GM18907 (cell line): Measurements from ENCODE around the gene BMPR1B.

Experiments
- ATAC-seq: cut with Tn5 transposase; IDR thresholded peaks from one replicate; pipeline ENCODE4 v1.9.1; 2021; ENCODE audit warnings: mild to moderate bottlenecking, moderate library complexity; ENCODE audit not compliant: unreplicated experiment

BMPR1B gene

DNA sequence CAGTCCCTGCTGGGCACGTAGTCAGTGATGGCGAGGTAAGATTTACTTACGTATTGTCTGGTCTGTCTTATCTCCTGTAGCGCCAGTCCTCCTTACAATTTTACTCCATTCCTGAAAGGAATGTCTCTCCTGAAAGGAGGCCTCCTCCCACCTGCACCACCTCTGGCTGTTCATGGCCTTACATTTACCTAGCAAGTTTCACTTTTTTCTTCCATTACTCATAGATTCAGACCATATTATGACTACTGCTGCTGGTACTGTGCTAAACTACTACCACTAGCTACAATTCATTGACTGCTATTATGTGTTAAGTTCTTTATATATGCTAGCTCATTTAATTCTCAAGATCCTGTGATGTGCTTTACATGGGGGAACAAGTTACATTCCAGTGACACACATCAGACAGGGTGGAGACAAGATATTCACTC lies 189.9 kb downstream of the BMPR1B start:
- ATAC-seq = no peak

DNA sequence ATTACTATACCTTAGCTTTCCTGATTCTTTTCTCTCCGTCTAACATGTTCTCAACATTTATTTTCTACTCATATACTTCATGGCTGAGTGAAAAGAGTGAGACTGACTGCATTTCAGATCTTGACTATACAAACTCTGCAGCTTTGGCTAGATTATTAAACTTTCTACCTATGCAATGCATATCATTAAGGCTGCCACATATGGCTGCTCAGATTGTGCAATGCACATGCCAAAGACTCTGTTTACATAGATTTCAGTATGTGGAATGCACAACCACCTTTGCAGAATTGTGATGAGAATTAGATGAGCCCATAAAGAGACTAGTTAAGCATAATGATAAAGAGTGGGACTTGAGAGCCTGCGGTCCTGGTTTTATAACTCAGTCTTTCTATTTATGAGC lies 196.5 kb downstream of the BMPR1B start:
- no peak for ATAC-seq

DNA sequence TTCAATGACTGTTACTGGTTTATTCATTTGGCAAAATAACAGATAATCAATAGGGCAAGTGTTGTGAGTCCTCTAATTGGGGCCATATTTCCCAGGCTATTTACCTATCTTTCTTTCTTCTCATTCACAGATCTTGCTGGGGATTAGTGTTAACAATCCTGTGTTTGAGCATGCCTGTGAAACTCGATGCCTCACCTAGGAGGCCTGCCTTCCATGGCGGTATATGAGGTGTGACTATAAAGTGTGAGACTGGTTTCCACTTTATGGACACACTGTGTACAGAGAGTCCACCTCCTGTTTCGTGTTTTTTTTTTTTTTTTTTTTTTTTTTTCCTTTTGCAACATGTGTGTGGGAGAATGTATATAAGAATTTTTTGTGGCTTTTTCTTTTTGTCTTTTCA lies 199.3 kb downstream of the BMPR1B start:
- ATAC-seq = no peak

DNA sequence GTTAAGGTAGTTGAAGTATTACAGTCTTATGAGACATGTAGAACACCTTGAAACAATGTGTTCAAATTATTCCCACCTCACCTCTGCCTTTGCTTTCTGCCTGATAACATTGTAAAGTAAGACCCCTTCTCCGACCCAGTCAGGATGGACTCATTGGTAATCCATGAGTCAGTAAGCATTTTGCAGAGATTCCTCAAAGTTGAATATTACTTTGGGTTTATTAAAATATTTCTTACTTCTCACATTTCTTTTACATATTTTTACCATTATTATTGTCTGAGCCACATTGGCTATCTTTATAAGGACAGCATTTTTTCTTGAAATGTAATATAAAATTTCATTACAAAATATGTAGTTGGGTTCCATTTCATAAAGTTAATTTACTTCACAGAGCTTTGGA lies 201.6 kb downstream of the BMPR1B start:
- ATAC-seq = no peak

DNA sequence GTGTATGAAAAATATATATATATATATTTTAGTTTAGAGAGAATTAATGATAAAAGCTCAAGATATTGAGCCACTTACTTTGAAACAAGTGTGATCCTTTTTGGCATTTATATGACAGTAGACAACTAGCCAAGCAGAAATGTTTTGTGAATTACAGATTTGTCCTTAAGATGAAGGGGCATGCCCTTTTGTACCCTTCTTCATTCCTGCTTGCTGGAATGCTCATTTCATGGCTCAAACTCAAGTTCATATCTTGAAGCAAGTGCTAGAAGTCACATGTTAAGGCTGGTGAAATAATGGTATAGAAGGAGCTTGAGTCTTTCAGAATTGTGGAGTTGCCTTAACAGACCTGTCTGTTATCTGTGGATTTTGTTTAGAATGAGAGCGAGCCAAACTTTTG lies 203.0 kb downstream of the BMPR1B start:
- no peak for ATAC-seq

GRCh38 chr4:94961420-94961819 lies 203.7 kb downstream of the BMPR1B start:
- no peak for ATAC-seq

DNA sequence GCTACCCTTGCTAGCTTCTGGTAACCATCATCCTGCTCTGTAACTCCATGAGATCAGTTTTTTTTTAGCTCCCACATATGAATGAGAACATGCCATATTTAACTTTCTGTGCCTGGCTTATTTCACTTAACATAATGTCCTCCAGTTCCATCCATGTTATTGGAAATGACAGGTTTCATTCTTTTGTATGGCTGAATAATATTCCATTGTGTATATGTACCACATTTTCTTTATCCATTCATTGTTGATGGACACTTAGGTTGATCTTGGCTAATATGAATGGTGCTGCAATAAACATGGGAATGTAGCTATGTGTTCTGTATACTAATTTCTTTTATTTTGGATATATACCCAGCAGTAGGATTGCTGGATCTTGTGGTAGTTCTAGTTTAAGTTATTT lies 204.7 kb downstream of the BMPR1B start:
- no peak for ATAC-seq

GRCh38 chr4:94965852-94966251 lies 208.1 kb downstream of the BMPR1B start:
- no peak for ATAC-seq

DNA sequence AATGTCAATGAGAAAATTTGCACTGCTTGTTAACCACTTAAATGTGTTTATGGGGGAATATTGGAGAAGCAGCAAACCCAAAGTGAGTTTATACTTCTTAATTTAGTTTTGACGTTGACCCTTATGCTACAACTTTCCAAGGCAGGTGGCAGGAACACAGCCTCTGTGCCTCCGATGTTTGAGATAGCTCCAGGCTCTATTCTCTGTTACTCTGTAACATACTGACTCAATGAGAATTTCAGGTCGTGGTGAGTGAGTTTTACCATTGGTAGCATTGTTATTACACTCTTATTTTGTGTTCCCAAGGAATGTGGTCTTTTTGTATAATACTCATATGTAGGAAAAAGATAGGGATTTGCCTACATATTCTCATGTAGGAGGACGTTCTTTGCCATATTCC lies 210.7 kb downstream of the BMPR1B start:
- no peak for ATAC-seq

GRCh38 chr4:94970650-94971049 lies 212.9 kb downstream of the BMPR1B start:
- no peak for ATAC-seq

GRCh38 chr4:94974773-94975172 lies 217.0 kb downstream of the BMPR1B start:
- no peak for ATAC-seq

DNA sequence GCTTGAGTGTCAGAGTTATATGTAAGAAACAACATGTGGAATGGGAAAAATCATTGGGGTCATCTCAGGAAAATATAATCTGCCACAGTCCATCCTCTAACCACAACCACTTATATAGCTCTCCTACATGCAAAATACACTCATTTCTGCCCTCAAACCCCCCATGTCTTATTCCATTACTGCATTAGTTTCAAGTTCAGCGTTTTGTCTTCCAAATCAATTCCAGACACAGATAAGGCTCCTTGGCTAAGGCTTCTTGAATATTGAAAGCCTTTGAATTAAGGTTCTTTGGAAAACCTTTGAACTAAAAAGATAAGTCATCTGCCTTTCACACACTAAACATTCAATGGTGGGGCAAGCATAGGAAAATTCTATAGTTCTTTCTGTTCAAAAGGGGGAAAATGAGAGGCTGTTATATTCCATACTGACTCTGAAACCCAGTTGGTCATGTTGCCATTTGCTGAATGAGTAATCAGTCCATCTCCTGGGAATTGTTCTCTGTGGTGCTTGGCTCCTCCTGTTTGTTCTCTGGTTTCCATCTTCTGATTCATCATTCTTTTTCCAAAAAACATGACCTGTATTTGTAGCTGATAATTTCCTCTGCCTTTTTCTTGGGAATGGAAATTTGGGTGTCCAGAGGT lies 218.7 kb downstream of the BMPR1B start:
- ATAC-seq = no peak

DNA sequence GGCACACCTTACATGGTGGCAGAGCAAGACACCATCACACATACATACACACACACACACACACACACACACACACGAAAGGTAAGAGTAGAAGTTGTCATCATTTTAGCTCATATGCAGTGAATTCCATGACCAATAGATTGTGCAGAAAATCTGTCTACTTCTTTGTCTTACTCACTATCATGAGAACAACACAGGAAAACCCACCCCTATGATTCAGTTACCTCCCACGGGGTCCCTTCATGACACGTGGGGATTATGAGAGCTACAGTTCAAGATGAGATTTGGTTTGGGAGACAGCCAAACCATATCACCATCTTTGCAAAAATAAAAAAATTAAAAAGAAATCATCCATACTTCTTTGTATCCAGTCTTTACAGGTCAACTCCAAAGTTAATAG lies 221.1 kb downstream of the BMPR1B start:
- no peak for ATAC-seq

- ATAC-seq = no peak
Observed at GRCh38 chr4:94979621-94980020, 221.9 kb downstream of the BMPR1B start.

GRCh38 chr4:94995684-94996394 lies 238.1 kb downstream of the BMPR1B start:
- peak; percentile 75 for ATAC-seq

- ATAC-seq = no peak
Observed at GRCh38 chr4:95000076-95000648, 242.4 kb downstream of the BMPR1B start.

DNA sequence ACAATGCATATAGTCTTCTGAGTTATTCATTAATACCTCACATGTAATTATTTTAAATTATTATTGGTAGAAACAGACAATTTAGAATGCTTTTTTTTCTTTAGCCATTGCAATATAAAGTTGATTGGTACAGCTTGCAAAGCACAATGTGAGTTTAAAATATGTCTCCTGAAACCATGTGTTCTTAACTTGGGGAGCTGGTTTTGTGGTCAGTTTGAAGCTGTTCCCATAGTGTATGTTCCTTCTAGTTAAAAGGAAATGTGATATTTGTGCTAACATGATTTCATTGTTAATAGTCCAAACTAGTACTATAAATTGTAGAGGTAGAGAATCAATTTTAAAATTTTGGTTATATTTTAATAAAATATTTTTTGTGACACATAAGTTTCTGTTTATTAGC lies 247.2 kb downstream of the BMPR1B start:
- no peak for ATAC-seq

DNA sequence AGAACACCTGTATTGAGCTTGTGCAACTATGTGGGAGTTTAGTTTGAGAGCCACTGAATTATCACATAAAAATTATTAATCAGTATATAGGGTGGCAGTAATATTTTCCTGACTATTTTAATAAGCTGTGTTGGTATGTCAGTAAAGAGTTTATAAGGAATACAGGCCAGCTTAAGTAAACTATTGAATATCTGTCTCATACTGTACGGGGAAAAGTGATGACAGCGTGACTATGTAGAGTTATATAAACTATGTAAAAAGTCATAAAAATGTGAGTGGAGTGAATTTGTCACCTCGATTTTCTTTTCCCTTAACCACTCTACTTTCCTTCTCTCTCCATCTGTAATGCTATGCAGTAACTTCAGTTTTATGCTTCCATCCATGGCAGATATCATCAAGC lies 250.2 kb downstream of the BMPR1B start:
- no peak for ATAC-seq

DNA sequence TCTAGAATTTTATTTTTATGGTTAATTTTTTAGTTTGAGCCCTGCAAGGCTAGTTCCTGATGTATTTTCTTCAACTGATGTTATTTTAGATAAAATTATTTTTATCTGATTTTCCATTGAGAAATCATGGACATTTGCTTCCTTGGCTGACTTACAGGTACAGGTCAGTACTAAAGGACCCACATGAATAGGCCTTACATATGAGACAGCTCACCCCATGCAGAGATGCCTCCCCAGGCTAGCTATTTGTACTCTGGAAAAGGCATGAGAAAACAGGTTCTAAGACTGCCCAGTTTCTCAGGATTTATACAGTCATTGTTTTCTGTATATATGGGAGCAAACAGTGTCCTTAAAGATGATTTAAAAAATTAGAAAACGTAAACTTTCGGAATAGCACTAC lies 255.5 kb downstream of the BMPR1B start:
- ATAC-seq = no peak

- no peak for ATAC-seq
Observed at GRCh38 chr4:95014068-95014467, 256.3 kb downstream of the BMPR1B start.

DNA sequence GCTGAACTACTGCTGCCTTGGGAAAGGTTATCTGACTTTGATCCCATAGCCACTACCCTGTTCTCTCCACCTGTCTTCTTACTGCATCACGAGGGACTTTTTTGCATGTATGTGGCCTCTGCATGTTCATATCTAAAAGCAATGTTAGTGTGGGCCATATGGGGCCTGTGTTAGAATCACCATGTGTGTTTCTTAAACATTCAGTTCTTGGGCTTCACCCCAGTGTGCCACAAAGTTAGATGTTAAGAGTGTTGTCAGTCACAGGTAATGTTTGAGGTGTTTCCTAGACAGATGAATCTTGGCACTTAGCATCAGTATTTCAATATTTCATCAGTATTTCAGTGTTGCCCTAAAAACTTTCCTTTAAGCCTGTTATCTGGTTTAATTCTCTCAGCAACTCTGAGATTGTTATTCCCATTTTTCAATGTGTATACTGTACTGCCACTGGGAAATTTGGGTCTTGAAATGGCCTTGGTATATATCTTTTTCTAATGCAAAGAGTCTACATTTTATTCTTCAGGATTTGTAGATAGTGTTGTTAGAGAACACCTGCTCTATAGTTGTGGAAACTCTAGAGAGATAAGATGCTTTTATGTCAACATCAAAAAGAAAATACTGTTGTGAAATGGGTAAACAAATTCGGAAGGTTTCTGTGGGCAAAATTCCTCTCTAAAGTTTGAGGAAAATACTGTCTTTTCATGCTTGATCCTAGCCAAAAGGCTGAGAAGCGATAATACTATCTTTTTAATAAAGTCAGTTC lies 259.7 kb downstream of the BMPR1B start:
- no peak for ATAC-seq

DNA sequence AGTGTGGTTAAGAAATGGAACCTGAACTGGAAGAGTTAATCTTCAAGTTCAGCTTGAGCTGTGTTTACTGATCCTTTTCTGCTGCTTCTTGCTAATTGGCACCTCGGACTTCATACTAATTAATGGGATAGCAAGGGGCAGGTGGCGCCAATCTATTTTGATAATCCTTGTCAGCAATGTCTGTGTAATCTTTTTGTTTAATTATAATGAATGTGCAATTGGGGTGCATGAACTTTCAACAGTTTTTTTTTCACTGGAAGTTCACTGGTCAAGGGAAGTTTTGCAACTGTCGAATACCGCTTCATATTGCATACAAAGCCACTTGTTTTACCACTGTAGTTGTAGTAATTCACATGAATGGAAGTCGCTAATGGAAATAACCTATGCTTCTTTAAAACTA lies 261.0 kb downstream of the BMPR1B start:
- no peak for ATAC-seq
